OCI-LY7 (cell line): ENCODE data around the gene ITGA4.
"Not testable (repeated sequence)": the region's sequence is repeated elsewhere in the genome, so short reads cannot be mapped to it uniquely, and the experiment has no call there.

ENCODE experiments used
- EZH2phosphoT487 ChIP-seq: fragments of 200-600 bp; sonication (generic); IDR thresholded peaks from 2 replicates; pipeline ENCODE4 v1.6.1; 2018; ENCODE audit warnings: low read depth, borderline replicate concordance, mild to moderate bottlenecking, mixed run types, antibody characterized with exemption, low read length, moderate library complexity, mixed read lengths
- TF ChIP-seq, protein P1 (sequence below): fragments of 200-600 bp; sonication (generic); conservative IDR thresholded peaks from 2 replicates; pipeline ENCODE4 v1.5.1; 2014; ENCODE audit warnings: mild to moderate bottlenecking, antibody characterized with exemption, low read length, moderate library complexity, mixed read lengths

DNA sequence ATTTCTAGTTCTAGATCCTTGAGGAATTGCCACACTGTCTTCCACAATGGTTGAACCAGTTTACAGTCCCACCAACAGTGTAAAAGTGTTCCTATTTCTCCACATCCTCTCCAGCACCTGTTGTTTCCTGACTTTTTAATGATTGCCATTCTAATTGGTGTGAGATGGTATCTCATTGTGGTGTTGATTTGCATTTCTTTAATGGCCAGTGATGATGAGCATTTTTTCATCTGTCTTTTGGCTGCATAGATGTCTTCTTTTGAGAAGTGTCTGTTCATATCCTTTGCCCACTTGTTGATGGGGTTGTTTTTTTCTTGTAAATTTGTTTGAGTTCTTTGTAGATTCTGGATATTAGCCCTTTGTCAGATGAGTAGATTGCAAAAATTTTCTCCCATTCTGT is 7.9 kb upstream of the ITGA4 start:
- TF ChIP-seq, protein P1, sequence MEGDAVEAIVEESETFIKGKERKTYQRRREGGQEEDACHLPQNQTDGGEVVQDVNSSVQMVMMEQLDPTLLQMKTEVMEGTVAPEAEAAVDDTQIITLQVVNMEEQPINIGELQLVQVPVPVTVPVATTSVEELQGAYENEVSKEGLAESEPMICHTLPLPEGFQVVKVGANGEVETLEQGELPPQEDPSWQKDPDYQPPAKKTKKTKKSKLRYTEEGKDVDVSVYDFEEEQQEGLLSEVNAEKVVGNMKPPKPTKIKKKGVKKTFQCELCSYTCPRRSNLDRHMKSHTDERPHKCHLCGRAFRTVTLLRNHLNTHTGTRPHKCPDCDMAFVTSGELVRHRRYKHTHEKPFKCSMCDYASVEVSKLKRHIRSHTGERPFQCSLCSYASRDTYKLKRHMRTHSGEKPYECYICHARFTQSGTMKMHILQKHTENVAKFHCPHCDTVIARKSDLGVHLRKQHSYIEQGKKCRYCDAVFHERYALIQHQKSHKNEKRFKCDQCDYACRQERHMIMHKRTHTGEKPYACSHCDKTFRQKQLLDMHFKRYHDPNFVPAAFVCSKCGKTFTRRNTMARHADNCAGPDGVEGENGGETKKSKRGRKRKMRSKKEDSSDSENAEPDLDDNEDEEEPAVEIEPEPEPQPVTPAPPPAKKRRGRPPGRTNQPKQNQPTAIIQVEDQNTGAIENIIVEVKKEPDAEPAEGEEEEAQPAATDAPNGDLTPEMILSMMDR, result not testable (repeated sequence)
- not testable (repeated sequence) for TF ChIP-seq EZH2phosphoT487
